GM21528 (cell line): ENCODE results near the gene MFSD12.

ENCODE experiments used
- ATAC-seq: cut with Tn5 transposase; IDR thresholded peaks from one replicate; pipeline ENCODE4 v1.9.1; 2021; ENCODE audit warnings: mild to moderate bottlenecking, moderate library complexity; ENCODE audit not compliant: unreplicated experiment, low FRiP score

MFSD12 gene

GRCh38 chr19:3557461-3558248 is at the start of gene MFSD12:
Gene MFSD12, minus strand, starts transcription at chr19:3557586. Its CDS starts 183 bp downstream, at chr19:3557403.
- ATAC-seq = peak; percentile 80

GRCh38 chr19:3606690-3607289 is 49.4 kb upstream of the MFSD12 start, which contains the start of gene TBXA2R:
Gene TBXA2R, minus strand, starts transcription at chr19:3606875. Its CDS starts 6,241 bp downstream, at chr19:3600634.
- no peak for ATAC-seq

- ATAC-seq = no peak
These were observed 48.8 kb upstream of the MFSD12 start for GRCh38 chr19:3606174-3606689.

- no peak for ATAC-seq
These were observed 48.4 kb upstream of the MFSD12 start for GRCh38 chr19:3605770-3606169.

GRCh38 chr19:3605361-3605760 is 48.0 kb upstream of the MFSD12 start:
- ATAC-seq = no peak

GRCh38 chr19:3604987-3605343 is 47.6 kb upstream of the MFSD12 start:
- ATAC-seq = no peak

GRCh38 chr19:3604227-3604986 is 47.0 kb upstream of the MFSD12 start:
- no peak for ATAC-seq

GRCh38 chr19:3603121-3603811 is 45.9 kb upstream of the MFSD12 start:
- no peak for ATAC-seq

GRCh38 chr19:3601021-3601420 is 43.6 kb upstream of the MFSD12 start:
- no peak for ATAC-seq

- ATAC-seq = no peak
These were observed 42.4 kb upstream of the MFSD12 start for GRCh38 chr19:3599776-3600187.

- ATAC-seq = no peak
These were observed 38.2 kb upstream of the MFSD12 start for GRCh38 chr19:3595521-3596061.

- no peak for ATAC-seq
These were observed 35.8 kb upstream of the MFSD12 start for GRCh38 chr19:3593156-3593555.

- ATAC-seq = no peak
These were observed 34.7 kb upstream of the MFSD12 start for GRCh38 chr19:3591876-3592613.

- ATAC-seq = no peak
These were observed 33.7 kb upstream of the MFSD12 start for GRCh38 chr19:3590991-3591659.

- no peak for ATAC-seq
These were observed 32.6 kb upstream of the MFSD12 start for GRCh38 chr19:3589949-3590348.

GRCh38 chr19:3589439-3589838 is 32.1 kb upstream of the MFSD12 start:
- ATAC-seq = no peak

- no peak for ATAC-seq
These were observed 29.4 kb upstream of the MFSD12 start for GRCh38 chr19:3586707-3587346.

- ATAC-seq = no peak
These were observed 28.8 kb upstream of the MFSD12 start for GRCh38 chr19:3586127-3586626.
